ENCODE results near the gene ABTB2. TPM values are rescaled to one million over a fixed set of nuclear protein-coding genes. Genes with fewer than 3 reads are reported as not detected.

ABTB2 gene
- total and polyA plus RNA-seq, 12 donors = 2.5 to 19.1 (median 14.2) TPM

- Histone ChIP-seq H3K9me3 (peaks cover 0 to 21% (median 5%) of the 10 kb centered on the region in 11 donors), H3K27me3 (no peaks in the 10 kb centered on the region), H3K36me3 (no peaks in the 10 kb centered on the region), H3K27ac (no peak overlapping the region), H3K4me3 (no peak overlapping the region), H3K4me1 (no peaks in the 10 kb centered on the region)
- TF ChIP-seq, protein P1, sequence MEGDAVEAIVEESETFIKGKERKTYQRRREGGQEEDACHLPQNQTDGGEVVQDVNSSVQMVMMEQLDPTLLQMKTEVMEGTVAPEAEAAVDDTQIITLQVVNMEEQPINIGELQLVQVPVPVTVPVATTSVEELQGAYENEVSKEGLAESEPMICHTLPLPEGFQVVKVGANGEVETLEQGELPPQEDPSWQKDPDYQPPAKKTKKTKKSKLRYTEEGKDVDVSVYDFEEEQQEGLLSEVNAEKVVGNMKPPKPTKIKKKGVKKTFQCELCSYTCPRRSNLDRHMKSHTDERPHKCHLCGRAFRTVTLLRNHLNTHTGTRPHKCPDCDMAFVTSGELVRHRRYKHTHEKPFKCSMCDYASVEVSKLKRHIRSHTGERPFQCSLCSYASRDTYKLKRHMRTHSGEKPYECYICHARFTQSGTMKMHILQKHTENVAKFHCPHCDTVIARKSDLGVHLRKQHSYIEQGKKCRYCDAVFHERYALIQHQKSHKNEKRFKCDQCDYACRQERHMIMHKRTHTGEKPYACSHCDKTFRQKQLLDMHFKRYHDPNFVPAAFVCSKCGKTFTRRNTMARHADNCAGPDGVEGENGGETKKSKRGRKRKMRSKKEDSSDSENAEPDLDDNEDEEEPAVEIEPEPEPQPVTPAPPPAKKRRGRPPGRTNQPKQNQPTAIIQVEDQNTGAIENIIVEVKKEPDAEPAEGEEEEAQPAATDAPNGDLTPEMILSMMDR (IDR thresholded peaks at IDR 0.05) = no peak
- DNase-seq (no peak), ATAC-seq (no peak)
- WGBS, 2 donors = 55 to 74% methylated on average over 5 of the region's 5 CpGs
- intact Hi-C loops (cut with DNase I) = loop anchor here in 1 of 10 donors (10.0 kb wide), 1 partner anchor 368 kb away; no protein-coding TSS in a partner anchor
Observed at GRCh38 chr11:34382532-34383276, 24.9 kb upstream of the ABTB2 start.

DNA sequence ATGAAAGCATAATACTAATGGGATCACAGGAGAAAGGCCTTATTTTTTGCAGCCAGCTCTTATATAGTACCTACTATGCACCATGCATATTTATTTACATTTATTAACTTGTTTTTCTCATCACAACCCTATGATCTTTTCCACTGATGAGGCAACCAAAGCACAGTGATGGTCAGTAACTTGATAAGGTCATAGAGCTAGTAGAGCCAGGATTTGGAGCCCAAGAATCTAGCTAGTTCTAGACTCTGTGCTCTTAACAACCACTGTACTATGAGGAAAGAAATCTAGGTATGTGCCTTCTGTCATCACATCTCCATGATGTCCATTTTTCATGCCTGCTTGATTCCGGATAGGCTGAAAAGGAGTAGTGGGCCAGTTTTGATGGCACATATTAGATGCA lies 24.0 kb upstream of the ABTB2 start:
- Histone ChIP-seq H3K9me3 (peaks cover 0 to 30% (median 11%) of the 10 kb centered on the region in 11 donors), H3K27me3 (no peaks in the 10 kb centered on the region), H3K27ac (no peak overlapping the region), H3K4me1 (no peaks in the 10 kb centered on the region), H3K4me3 (no peak overlapping the region), H3K36me3 (no peaks in the 10 kb centered on the region)
- 65 to 70% methylated on average over 1 of the region's 1 CpG for WGBS, 2 donors
- intact Hi-C loops (cut with DNase I) = loop anchor here in 1 of 10 donors (10.0 kb wide), 1 partner anchor 367 kb away; no protein-coding TSS in a partner anchor
- DNase-seq = no peak
- TF ChIP-seq, protein P1 (IDR thresholded peaks at IDR 0.05) = no peak
- ATAC-seq = no peak

GRCh38 chr11:34380696-34381095 lies 22.9 kb upstream of the ABTB2 start:
- WGBS, 2 donors = 32 to 50% methylated on average over 2 of the region's 2 CpGs
- TF ChIP-seq, protein P1 (IDR thresholded peaks at IDR 0.05) = no peak
- Histone ChIP-seq H3K27ac (no peak overlapping the region), H3K9me3 (peaks cover 0 to 40% (median 18%) of the 10 kb centered on the region in 11 donors), H3K27me3 (no peaks in the 10 kb centered on the region), H3K4me1 (no peaks in the 10 kb centered on the region), H3K36me3 (no peaks in the 10 kb centered on the region), H3K4me3 (no peak overlapping the region)
- intact Hi-C loops (cut with DNase I) = loop anchor here in 1 of 10 donors (10.0 kb wide), 1 partner anchor 366 kb away; no protein-coding TSS in a partner anchor
- ATAC-seq (no peak), DNase-seq (no peak)

DNA sequence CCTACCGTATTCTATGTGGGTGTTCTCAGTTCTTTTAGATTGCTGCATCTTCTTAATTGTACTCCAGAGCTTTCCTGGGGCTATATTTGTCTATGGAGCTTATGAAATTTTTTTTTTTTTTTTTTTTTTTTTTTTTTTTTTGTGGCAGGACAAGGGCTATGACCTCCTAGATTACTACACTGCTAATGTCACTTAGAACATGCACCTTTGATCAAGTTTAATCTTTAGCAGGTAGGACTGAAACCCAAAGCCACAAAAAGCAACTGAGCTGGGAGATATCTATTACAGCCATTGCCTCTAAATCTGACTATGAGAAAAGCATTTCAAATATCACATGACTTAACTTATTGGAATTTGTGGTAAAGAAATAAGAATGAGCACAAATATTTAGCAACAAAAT lies 21.7 kb upstream of the ABTB2 start:
- H3K4me3 ChIP-seq = no peak overlapping the region
- peaks cover 0 to 40% (median 20%) of the 10 kb centered on the region in 11 donors for H3K9me3 ChIP-seq
- intact Hi-C loops (cut with DNase I) = loop anchor here in 1 of 10 donors (10.0 kb wide), 1 partner anchor 565 kb away; no protein-coding TSS in a partner anchor
- no peaks in the 10 kb centered on the region for H3K27me3 ChIP-seq
- 77 to 84% methylated on average over 1 of the region's 1 CpG for WGBS, 2 donors
- DNase-seq (no peak), ATAC-seq (no peak)
- TF ChIP-seq, protein P1 (IDR thresholded peaks at IDR 0.05) = no peak
- H3K36me3 ChIP-seq = no peaks in the 10 kb centered on the region
- no peak overlapping the region for H3K27ac ChIP-seq
- H3K4me1 ChIP-seq = no peaks in the 10 kb centered on the region
